ENCODE results near the gene KRTAP4-4.

DNA sequence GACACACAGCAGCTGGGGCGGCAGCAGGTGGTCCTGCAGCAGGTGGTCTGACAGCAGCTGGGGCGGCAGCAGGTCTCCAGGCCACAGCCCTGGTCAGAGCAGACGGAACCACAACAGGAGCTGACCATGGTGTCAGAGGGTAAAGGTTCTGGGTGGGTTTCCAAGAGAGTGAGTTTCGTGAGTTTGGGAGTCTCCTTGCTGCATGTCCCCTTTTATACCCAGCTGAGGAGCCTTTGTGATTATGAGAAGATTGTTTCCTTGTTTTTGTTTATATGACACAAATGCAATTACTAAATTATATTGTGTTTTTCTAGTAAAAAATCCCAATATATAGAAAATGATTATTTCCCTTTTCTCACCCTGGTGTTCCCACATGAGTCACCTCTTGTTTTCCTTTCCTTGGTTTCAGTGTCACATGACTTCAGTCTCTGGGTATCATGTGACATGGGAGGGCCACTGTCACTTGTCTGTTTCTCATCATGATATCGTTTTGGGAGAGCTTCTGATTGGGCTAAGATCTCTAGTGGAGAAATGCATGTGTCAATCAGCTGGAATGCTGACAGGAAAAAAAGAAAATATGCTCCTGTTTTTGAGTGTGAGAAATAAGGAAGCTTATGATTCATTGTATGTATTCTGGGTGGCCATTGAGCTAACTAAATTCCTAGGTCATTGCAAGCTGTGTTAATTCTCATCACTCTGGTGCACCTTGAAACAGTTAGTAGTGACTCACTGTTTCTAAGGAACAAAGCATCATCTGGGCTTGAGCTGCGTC, 20.0 kb downstream of the KRTAP4-4 start, which contains the start of gene KRTAP4-6:
- TF ChIP-seq, protein P1, sequence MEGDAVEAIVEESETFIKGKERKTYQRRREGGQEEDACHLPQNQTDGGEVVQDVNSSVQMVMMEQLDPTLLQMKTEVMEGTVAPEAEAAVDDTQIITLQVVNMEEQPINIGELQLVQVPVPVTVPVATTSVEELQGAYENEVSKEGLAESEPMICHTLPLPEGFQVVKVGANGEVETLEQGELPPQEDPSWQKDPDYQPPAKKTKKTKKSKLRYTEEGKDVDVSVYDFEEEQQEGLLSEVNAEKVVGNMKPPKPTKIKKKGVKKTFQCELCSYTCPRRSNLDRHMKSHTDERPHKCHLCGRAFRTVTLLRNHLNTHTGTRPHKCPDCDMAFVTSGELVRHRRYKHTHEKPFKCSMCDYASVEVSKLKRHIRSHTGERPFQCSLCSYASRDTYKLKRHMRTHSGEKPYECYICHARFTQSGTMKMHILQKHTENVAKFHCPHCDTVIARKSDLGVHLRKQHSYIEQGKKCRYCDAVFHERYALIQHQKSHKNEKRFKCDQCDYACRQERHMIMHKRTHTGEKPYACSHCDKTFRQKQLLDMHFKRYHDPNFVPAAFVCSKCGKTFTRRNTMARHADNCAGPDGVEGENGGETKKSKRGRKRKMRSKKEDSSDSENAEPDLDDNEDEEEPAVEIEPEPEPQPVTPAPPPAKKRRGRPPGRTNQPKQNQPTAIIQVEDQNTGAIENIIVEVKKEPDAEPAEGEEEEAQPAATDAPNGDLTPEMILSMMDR (conservative IDR thresholded peaks at IDR 0.05; ENCODE audit: low read length) = no peak
- TF ChIP-seq EZH2phosphoT487 (IDR thresholded peaks at IDR 0.05; ENCODE audit: borderline replicate concordance) = no peak

Data from Loucy (cell line).